Stimulated activated naive CD4-positive, alpha-beta T cell (primary cell): ENCODE measurements around the gene TNS3.

Source experiments
- DNase-seq, 6 experiments: peaks; one replicate each; lab custom pipeline; 2025; lab: John Stamatoyannopoulos, UW

Gene TNS3

DNA sequence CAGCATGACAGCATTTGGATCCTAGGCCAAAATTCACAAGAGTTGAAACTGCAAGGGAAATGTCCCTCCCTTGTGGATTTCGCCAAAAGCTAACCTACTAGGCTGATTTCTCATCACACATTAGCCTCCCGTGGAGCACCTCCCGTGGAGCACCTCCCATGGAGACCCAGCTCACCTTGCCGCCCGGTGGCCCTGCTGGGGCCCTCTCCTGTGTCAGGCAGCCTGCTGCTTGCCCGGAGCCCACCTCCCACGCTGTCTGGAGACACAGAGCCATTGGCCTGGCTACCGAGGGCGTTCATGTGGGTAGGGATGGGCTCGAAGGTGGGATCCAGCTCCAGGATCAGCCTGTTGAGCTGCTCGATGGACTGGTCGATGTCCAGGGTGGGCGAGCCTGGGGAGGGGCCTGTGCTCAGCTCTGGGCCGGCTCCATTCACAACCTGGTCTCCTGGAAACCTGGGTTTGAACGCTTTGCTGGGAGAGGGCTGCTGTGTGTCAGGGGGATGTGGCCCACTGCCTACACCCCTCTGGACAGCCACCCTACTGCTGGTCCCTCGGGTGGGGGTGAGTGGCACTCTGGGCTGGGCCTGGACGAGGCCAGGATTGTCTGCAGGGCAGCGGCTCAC lies 213.6 kb downstream of the TNS3 start:
- no peak for DNase-seq

DNA sequence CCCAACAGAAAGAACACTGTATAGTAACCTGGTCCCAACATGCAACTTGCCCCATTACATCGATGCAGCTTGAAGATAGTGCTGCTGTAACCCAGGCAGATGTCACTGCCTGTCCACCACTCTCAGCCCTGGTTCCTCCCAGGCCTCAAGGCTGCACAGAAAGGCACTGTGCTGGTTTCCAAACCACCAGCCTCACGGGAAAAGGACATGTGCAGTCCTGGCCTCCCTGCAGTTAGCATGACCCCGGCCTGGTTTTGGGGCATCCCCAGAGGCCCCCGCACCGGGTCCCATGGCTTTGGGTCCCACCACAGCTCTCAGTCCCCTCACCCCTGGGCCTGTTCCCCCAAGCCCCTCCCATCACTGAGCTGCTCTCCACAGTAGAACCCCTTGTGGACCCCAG lies 214.5 kb downstream of the TNS3 start:
- no peak for DNase-seq

DNA sequence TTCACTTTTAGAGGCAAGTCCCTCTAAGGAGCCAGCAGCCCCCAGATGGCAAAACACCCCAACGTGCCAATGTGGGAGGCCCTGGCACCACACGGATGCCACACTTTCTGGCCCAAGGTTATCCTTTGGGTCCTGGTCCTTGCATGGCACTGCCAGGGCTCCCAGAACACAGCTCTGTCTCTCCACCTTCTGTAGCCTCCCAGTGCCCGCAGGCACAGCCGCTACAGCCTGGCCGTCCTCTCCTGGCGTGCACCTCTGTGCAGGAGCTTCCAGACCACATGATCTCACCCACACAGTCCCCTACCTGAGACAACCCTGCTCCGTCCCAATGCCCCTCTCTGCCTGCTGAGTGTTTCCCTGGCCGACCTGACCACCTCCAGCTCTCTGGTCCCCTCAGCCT lies 215.0 kb downstream of the TNS3 start:
- no peak for DNase-seq

DNA sequence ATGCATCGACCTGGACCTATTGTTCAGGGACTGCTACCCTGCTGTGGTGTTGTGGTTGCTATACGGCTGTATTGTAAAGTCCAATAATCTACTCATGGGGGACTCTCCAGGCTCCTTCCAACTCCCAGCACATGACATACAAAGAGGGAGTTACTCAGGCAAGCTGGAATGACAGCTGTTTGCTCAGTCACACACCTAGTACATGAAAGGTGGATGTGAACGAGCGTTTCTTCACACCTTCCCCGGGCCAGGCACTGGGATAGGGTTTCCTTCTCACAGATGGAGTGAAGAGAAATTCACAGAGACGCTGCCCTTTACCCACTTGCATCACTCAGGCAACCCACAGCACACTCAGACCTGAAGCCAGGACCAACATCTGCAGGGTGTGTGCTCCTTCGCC lies 215.7 kb downstream of the TNS3 start:
- no peak for DNase-seq

DNA sequence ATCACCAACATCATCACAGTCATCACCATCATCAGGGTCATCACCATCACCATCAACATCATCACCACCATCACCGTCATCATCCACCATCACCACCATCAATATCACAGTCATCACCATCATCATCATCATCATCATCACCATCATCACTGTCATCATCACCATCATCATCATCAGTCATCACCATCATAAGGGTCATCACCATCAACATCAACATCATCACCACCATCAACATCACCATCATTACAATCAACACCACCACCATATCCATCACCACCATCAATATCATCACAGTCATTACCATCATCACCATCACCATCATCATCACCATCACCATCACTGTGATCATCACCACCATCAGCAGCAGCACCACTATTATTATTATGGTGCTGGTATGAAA lies 218.9 kb downstream of the TNS3 start:
- DNase-seq = no peak

DNA sequence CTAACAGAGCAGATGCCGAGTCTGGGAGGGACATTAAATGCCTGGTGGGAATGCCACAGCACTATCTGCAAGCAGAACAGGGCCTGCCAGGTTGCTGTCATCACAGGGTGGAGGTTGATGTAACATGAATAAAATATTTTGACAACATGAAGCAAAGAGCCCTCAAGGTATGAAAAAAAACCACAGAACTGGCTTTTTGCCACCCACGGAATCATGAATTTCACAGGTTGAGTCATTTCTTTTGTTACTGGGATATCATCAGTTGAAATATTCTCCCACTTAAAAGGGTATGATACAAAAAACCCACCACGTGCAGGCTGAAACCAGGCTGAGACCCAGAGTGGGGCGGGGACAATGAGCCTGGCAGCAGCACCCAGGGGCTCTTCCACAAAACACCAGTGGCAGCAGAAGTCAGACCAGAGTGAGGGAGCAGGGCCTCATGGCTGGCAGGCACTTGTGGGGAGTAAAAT lies 220.1 kb downstream of the TNS3 start:
- no peak for DNase-seq

DNA sequence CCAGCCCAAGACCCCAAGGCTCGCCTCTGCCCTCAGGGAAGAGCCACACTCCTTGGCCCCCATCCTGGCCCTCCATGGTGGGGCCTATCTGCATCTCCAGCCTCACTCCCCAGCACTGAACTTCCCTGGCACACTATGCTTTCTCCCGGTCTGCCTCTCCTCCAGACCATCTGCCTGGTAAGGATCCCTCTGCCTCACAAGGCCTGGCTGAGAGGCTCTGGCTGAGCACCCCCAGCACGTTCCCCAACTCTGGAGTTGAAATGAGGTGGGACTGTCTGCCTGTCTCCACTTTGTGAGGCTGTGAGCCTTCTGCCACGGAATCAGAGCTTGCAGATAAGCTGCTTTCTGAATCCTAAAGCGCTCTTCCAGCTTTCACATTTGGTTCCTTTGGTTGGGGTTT lies 220.7 kb downstream of the TNS3 start:
- DNase-seq = no peak

DNA sequence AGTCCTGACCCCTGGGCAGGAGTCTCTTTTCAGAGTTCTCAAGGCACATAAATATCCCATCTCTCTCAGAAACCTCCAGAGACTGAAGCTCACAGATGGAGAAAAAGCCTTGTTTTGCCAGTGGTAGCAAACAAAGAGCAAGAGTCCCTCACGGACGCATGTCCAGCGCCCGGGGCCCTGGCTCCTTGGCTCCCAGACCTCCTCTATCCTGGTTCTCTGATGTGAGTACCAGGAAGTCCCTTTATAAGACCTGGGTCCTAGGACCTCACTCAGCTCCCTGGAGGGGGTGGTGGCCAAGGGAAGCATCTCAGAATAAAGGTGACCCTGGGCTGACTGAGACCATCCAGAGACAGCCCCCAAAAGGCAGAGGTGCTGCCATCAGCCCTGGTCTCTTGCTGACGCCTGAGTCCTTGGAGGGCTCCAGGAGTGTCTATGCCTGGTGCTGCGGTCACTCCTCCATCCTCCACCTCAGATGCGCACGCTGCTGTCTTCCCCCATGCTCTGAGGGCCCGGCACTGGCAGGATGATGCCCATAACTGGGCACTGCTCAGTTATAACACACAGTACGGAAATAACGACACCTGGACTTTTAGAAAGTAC lies 221.5 kb downstream of the TNS3 start:
- no peak for DNase-seq

DNA sequence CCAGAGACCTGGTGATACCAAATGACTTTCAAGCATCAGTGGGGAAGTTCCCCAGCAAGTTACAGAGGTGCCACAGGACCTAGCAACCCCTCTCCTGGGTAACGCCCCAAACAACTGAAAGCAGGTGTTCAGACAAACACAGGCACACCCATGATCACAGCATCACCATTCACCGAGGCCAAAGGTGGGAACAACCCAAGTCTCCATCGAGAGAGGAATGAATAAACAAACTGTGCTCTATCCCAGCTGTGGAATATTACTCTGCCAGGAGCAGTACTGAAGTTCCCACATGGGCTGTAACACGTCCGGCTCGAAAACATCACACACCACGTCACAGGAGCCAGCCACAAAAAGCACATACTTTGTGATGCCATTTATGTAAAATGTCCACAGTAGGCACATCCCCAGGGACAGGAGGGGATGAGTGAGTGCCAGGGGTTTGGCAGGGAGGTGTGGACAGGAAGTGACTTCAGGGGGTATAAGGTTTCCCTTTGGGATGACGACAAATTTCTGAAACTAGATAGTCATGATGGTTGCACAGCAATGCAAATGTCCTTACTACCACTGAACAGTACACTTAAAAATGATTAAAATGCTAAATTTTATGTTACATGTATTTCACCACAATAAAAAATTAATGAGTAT lies 222.8 kb downstream of the TNS3 start:
- DNase-seq = no peak

DNA sequence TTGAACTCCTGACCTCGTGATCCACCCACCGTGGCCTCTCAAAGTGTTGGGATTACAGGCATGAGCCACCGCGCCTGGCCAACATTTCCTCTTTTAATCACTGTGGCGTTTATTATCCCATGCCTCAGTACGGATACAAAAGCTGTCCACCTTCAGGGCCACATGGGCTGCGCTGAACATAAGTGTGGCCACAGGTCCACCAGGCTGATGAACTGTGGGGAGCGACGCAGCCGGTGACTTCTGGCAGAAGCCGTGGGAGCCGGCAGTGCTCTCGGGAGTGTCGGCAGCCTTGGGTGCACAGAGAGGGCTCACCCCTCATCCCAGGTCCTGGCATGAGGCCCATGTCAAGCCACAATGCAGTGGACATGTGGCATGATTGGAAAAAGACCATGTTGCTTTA lies 223.6 kb downstream of the TNS3 start:
- no peak for DNase-seq

DNA sequence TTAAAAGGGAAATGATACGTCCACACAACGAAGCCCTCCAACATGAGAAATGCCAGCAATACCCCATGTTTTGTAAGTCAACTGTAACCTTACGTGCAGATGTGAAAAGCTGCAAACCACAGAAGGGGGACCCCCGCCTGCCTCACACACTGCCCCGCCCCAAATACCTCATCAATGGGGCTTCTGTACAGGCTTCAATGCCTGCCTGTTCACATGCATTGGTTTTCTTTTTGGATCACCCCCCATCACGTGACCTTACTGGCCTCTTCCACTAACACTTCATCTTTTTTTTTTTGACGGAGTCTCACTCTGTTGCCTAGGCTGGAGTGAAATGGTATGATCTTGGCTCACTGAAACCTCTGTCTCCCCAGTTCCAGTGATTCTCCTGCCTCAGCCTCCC lies 224.0 kb downstream of the TNS3 start:
- no peak for DNase-seq

DNA sequence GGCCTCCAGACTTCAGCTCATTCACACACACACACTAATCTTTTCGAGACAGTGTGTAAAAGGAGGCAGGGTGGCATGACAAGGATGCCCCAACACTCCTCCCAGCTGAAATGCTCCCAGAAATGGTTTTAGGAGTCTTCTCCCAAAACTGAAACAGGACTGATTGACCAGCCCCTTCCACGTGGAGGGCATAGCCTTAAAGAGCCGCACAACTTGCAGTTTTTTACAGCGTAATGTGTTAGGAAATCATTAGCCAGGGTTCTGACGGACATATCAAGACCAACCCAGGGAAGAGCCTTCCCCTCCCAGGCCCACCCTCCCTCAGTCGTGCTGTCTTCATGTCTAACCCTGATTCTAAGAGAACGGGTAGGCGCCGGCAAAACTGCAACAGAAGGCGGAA lies 224.6 kb downstream of the TNS3 start:
- DNase-seq = no peak

DNA sequence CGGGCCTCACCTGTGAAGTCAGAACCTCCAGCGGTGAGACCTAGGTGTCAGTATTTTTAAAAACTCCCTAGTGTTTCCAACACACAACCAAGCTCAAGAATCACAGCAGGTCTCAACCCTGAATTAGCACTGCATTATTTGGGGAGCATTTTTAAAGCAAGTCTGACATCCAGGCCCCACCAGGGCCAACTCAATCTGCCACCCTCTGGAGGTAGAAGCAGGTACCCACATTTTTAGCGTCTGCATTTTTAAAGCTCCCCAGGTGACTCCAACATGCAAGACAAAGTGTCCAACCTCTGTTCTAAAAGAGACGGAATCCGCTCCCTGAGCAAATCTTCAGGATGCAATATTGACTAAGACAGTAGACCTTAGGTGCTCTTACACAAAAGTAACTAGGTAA lies 225.7 kb downstream of the TNS3 start:
- DNase-seq = no peak

DNA sequence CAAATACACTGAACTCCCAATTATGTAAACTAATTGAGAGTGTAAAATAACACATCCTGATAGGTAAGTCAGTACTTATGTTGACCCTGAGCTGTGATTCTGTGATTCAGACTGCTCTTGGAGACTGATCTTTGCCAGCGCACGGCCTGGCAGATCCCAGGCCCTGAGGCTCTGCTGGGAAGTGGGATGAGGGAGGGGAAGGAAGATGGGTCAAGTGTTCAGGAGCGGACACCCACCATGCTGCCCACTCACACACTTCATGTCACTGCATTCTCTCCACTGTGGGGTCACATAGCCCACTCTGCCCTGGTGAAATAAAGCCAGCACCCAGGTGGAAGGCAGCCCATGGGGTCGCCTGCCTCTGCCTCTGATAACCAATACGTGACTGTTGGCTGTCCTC lies 226.2 kb downstream of the TNS3 start:
- no peak for DNase-seq

DNA sequence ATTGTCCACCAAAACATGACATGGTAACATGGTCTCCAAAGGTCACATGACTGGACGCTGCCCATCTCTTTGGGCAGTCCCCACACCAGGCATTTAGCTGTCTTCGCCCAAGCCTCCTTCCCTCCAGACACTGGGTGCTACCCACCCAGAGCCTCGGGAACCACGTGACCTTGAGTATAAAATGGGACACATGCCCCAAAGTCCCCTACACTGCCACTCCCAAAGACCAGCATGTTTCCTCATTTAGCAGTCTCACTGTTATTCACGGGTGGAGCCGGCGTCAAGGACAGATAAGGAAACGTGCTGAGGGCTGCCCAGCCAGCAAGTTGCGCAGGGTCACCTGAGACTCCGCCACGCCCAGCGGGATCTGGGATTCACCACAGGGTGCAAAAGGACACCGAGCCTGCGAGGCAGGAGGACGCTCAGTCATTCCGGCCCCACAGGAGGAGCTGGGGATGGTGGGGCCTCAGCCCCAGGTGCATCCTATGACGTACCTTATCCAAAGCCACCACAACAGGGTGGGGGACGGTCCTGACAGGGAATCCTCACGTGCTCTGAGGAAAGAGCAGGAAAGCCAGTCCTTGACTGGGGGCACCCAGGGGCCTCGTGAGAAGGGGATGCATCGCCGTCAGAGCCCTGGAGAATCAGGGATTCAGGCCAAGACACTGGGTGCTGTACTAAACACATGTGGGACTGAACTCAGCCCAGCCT lies 226.9 kb downstream of the TNS3 start:
- DNase-seq = no peak

DNA sequence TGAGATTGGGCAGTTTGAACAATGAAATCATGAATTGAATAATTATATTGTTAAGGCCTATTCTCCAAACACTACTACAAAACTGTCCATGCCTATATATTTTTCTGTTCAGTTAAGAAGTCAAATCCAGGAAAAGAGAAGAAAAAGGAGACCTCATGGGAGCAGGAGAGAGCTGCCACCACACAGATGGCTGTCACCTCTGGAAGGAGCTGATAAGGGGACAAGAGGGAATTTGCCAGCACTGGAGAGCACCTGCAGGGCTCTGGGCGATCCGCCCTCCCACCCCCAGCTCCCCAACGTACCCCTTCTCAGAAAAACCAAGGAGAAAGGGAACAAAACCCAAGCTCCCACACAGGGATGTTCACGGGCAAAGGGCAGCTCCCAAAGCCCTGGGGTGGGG lies 227.8 kb downstream of the TNS3 start:
- DNase-seq = no peak

DNA sequence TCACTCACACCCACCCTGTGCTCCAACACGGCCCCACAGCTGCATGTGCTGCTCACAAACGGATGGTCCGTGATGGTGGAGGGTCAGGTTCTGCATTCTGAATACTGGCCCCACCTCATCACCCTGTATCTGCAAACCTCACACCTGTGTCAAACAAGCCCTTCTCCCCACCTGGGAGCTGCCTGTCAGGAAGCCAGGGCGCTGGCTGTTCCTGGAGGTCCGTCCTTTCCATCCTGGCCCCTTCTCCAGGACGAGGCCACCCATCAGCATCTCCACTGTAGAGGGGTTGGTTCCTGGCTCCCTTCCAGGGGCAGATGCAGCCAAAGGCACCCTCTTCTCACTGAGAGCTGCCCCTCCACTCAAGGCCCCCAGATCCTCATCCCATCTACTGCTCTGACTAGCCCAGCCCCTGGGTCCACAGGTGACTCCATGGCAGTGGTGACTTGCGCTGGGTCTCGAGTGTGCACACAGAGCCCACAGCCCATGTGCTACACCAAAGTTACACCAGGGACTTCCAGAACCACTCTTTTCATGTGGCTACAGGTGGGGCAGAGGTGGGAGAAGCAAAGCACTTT lies 229.4 kb downstream of the TNS3 start:
- DNase-seq = no peak

DNA sequence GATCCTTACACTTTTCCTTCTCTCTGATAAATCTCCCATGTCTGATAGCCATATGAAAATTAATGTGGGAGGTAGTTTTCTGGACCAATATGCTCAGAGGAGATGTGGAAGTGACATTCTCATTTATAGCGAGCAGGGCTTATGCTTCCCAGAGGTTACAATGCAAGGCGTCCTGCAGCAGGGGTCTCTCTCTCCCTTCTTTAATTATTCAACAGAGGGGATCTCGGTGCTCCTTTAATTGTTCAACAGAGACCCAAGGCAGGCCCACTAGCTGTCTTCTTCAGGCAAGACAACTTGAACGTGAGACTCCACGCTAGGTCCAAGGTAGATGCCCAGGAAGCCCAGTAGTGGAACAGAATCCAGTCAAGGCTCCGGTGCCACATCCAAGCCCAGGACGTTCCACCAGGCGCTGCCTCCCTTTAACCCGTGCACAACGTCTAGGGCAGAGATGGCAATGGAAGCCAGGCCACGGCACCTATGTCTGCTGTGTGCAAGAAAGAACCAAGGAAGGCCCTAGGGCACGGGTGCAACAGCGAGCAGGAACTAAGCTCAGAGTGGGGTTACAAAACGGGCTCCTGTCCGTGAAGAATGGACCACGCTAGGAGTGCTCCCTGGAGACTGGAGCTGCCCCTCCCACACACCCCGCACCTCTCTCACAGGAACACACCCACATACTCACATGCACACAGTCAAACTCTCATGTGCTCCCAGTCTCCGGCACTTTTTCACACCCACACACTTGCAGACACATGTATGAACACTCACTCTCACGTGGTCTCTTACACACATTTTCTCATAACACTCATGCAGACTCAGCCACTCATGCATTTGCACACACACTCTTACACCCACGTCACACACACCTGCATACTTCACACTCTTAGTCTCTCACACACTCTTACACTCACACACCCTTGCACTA lies 230.4 kb downstream of the TNS3 start:
- DNase-seq = no peak

DNA sequence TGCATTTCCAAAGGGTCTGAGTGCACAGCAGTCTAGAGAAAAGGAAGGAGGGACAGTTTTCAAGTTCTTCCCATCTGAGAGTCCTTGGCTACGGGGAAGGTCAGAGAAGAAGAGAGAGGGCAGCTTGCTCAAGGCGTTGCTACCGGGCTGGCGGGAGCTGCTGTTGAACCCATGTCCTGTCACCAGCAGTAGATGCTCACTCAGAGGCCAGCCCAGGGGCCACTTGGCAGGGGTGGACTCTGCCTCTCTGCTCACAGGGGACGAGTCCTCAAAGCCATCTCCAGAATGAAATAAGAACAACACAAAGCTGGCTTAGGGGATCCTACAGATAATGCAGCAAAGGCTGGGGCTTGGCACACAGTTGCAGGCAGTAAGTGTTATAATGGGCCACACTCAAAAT lies 231.5 kb downstream of the TNS3 start:
- no peak for DNase-seq

DNA sequence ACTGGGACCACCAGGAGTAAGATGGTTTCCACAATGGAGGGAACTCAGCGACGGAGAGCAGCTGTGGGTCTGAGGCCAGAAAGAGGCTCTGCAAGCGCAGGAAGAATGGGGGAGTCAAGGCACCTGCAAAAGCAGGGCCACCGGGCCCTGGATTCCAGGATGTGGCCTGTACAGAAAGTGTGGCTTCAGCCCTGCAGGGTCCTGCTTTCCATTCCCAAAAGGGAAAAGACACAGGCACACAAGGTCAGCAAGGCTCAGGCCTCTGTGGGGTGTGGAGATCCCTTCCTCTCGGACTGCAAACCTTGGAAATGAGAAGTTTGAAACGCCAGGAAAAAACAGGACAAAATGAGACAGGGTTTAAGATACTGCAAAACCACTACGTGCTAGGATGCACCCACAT lies 232.5 kb downstream of the TNS3 start:
- DNase-seq = no peak

DNA sequence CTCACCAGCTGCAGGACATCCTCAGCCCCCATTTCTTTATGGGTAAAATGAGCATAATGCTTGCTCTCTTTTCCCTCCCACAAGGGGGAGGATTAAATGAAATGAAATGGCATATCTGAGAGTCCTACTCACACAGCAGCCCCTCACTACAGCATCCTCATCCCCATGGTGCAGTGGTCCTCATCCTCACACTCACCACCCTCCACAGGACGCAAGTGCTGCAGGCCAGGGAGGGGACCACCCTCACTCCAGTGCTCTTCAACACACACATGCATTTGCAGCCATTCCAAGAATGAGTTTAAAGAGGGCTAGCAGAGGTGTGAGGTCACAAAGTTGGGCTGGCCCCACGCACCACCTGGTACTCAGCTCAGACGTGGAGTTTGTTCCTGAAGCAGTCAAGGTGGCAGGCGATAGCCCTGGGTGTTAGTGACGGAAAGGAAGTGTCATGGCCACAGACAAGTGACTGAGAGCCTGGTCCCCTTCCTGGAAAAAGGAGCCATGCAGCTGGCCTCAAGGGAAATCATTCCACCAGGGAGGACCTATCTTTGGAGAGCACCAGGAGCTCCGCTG lies 234.0 kb downstream of the TNS3 start:
- no peak for DNase-seq
